Uterus (tissue), 2 donors: ENCODE results near the gene C1orf159.

Experiments
- CTCF ChIP-seq, 4 experiments: fragments of 200-600 bp in 2 of 4; fragments of 450-650 bp in 2 of 4; sonication (generic) in 2 of 4; IDR thresholded peaks; one replicate each; pipeline ENCODE4 v1.5.1; 2016 to 2019; ENCODE audit warnings: antibody characterized with exemption in 4 of 4, mild to moderate bottlenecking in 2 of 4, moderate library complexity in 1 of 4
- POLR2A ChIP-seq, 2 donors: fragments of 450-650 bp; IDR thresholded peaks; one replicate each; pipeline ENCODE4 v1.6.1; 2016; ENCODE audit warnings: antibody characterized with exemption in 2 of 2, mild to moderate bottlenecking in 1 of 2, moderate library complexity in 1 of 2

- no peak for TF ChIP-seq POLR2A (IDR thresholded peaks at IDR 0.05)
- TF ChIP-seq CTCF (IDR thresholded peaks at IDR 0.05) = no peak
These were observed 32.2 kb upstream of the C1orf159 start for GRCh38 chr1:1148061-1148460.
